ENCODE data around the gene PDZK1.
"Not testable (repeated sequence)": the region's sequence is repeated elsewhere in the genome, so short reads cannot be mapped to it uniquely, and the experiment has no call there.

PDZK1 gene

DNA sequence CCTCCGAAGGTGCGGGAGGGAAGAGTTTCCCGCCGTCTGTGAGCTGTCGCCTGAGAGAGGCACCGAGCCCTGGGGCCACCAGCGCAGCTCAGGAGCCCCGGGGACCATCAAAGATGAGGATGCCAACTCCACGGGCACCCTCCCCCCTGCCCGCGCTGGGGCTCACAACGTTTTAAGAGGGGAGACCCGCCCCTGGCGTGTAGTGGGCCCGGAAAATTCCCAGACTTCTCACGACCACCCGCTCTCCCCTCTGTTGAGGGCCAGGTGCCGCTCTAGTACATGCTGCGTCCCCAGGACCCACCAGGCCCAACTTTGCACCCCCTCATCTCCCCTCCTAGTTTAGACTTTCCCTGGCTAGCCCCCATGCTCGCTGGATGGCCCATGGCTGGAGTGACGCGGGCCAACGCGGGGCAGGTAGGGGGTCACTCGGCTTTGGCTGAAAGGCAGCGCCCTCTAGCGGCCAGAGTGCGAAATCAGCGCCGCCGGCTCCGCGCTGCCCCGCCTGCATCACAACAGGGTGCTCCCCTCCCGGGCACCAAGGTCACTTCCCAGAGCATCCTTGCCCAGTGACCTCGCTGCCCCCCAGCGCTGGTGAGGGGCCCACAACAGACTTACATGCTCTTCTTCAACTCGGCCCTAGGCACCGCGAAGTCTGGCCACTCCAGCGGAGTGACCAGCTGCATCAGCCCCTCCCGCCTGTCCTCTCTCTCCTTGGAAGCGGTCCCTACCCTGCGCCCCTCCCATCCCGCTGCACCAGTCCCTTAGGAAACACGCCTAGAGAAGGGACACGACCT, 13.9 kb upstream of the PDZK1 start:
- TF ChIP-seq, protein P1, sequence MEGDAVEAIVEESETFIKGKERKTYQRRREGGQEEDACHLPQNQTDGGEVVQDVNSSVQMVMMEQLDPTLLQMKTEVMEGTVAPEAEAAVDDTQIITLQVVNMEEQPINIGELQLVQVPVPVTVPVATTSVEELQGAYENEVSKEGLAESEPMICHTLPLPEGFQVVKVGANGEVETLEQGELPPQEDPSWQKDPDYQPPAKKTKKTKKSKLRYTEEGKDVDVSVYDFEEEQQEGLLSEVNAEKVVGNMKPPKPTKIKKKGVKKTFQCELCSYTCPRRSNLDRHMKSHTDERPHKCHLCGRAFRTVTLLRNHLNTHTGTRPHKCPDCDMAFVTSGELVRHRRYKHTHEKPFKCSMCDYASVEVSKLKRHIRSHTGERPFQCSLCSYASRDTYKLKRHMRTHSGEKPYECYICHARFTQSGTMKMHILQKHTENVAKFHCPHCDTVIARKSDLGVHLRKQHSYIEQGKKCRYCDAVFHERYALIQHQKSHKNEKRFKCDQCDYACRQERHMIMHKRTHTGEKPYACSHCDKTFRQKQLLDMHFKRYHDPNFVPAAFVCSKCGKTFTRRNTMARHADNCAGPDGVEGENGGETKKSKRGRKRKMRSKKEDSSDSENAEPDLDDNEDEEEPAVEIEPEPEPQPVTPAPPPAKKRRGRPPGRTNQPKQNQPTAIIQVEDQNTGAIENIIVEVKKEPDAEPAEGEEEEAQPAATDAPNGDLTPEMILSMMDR (IDR thresholded peaks at IDR 0.05; ENCODE audit: insufficient read depth, low read length, missing control alignments) = peak; percentile 90
- DNase-seq (ENCODE audit: low read depth, low spot score) = no peak
- H3K4me3 ChIP-seq (ENCODE audit: low read depth, low read length) = peak overlapping the region; percentile 55
- CTCF ChIA-PET = interaction anchor here (0.7 to 4.8 kb wide), 27 partner anchors 8 to 128 kb away, joined by 3 to 53 read pairs (median 6); partner anchors contain the start of genes NUDT17, PDZK1, POLR3C and RNF115
- POLR2A ChIA-PET = interaction anchor here (0.7 to 1.2 kb wide), 2 partner anchors 13 to 125 kb away, joined by 3 read pairs; partner anchors contain the start of gene NUDT17

- CTCF ChIA-PET = interaction anchor here (0.6 to 4.8 kb wide), 24 partner anchors 9 to 127 kb away, joined by 3 to 53 read pairs (median 6); partner anchors contain the start of genes NUDT17, PDZK1, POLR3C and RNF115
- peak; percentile 57 for DNase-seq (ENCODE audit: low read depth, low spot score)
- H3K4me3 ChIP-seq (ENCODE audit: low read depth, low read length) = peak overlapping the region; percentile 55; the same call in 1 of the 2 replicates
- TF ChIP-seq, protein P1 (IDR thresholded peaks at IDR 0.05; ENCODE audit: insufficient read depth, low read length, missing control alignments) = no peak
- POLR2A ChIA-PET = interaction anchor here (0.7 to 1.2 kb wide), 3 partner anchors 13 to 125 kb away, joined by 3 read pairs; partner anchors contain the start of gene NUDT17
Measured at GRCh38 chr1:145720556-145720877, 13.3 kb upstream of the PDZK1 start.

- no peak within 1 kb of the TSS for H3K4me3 ChIP-seq (ENCODE audit: low read depth, low read length)
- ChIA-PET POLR2A (interaction anchor here (1.2 kb wide), 1 partner anchor 126 kb away, joined by 3 read pairs; the partner anchor contains the start of gene NUDT17), CTCF (interaction anchor here (0.9 to 4.8 kb wide), 8 partner anchors 10 to 115 kb away, joined by 3 to 53 read pairs (median 29); partner anchors contain the start of gene PDZK1)
- no peak for DNase-seq (ENCODE audit: low read depth, low spot score)
- TF ChIP-seq, protein P1 (IDR thresholded peaks at IDR 0.05; ENCODE audit: insufficient read depth, low read length, missing control alignments) = no peak
Measured at GRCh38 chr1:145719230-145720079, 12.3 kb upstream of the PDZK1 start, which contains the start of gene CD160. CD160 (plus strand) TSS chr1:145719499; CDS start chr1:145728328, 8,829 bp downstream.

DNA sequence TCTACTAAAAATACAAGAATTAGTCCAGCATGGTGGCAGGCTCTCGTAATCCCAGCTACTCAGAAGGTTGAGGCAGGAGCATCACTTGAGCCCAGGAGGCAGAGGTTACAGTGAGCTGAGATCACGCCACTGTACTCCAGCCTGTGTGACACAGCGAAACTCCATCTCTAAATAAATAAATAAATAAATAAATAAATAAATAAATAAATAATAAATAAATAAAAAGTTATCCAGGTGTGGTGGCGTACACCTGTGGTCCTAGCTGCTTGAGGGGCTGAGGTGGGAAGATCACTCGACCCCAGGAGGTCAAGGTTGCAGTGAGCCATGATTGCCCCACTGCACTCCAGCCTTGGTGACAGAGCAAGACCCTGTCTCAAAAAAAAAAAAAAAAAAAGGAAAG, 11.3 kb upstream of the PDZK1 start:
- DNase-seq (ENCODE audit: low read depth, low spot score); H3K4me3 ChIP-seq (ENCODE audit: low read depth, low read length); POLR2A ChIA-PET: not testable (repeated sequence)
- CTCF ChIA-PET = interaction anchor here (0.9 to 4.8 kb wide), 2 partner anchors 10 to 116 kb away, joined by 3 to 33 read pairs; partner anchors contain the start of gene PDZK1

- ChIA-PET POLR2A (no interaction called here), CTCF (interaction anchor here (1.1 kb wide), 1 partner anchor 21 kb away, joined by 3 read pairs; no protein-coding TSS in a partner anchor)
- no peak overlapping the region for H3K4me3 ChIP-seq (ENCODE audit: low read depth, low read length)
- no peak for DNase-seq (ENCODE audit: low read depth, low spot score)
- TF ChIP-seq, protein P1 (IDR thresholded peaks at IDR 0.05; ENCODE audit: insufficient read depth, low read length, missing control alignments) = no peak
Measured at GRCh38 chr1:145717833-145718232, 10.7 kb upstream of the PDZK1 start.

DNA sequence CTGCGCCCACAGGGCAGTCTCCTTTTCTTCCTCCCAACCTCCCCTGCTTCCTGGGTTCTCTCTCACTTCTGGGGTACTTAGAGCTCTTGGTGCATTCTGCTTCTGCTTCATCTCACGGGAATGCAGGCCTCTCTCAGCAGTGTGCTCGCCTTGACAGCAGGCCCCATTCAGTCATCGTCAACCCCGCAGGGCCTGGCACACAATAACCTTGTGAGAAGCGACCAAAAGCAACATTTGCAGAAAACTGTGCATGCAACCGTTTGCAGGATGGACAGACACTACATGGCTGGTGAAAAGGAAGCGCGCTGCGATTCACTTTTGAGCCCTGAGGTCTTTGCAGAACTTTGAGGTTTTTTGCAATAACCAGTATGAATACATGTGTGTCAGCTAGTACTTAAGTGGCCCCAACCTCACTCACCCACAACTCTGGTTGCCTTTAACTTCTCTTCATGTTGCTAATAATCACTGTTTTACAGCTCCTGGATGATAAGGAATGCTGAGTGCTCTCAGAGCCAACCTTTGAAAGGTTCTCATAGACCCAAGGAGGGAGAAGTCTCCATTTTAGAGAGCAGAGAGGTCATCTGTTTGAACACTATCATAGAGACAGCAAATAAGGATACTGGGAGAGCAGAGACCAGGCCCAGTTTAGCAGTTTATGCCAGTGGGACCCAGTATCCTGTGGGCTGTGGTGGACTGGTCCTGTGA, 9.6 kb upstream of the PDZK1 start:
- TF ChIP-seq, protein P1 (IDR thresholded peaks at IDR 0.05; ENCODE audit: insufficient read depth, low read length, missing control alignments) = no peak
- DNase-seq (ENCODE audit: low read depth, low spot score) = no peak
- ChIA-PET CTCF (interaction anchor here (0.8 to 1.5 kb wide), 4 partner anchors 10 to 23 kb away, joined by 3 to 10 read pairs (median 3); partner anchors contain the start of gene PDZK1), POLR2A (no interaction called here)
- H3K4me3 ChIP-seq (ENCODE audit: low read depth, low read length) = no peak overlapping the region
